ENCODE measurements around the gene DCTPP1.

GRCh38 chr16:30429678-30430427 lies at the start of gene DCTPP1:
- TF ChIP-seq CTCF (IDR thresholded peaks at IDR 0.05 in 4 of 5, conservative IDR thresholded peaks at IDR 0.05 in 1 of 5): peak; percentile 82 to 89 (median 84)
- TF ChIP-seq POLR2A (IDR thresholded peaks at IDR 0.05): peak; percentile 9 to 50

All from gastrocnemius medialis (tissue), 4 donors.